H1 (cell line): ENCODE measurements around the gene ATXN1L. TPM values are rescaled to one million over a fixed set of nuclear protein-coding genes. Genes with fewer than 3 reads are reported as not detected.

Source experiments
- CTCF ChIA-PET: fragments of 300-600 bp; sonication (Branson Sonifier 250); formaldehyde crosslinking; loops from one replicate; lab custom pipeline; 2021; ENCODE audit not compliant: partially characterized antibody; lab: Charles Lee
- POLR2A ChIA-PET: fragments of 300-600 bp; sonication (Branson Sonifier 250); formaldehyde crosslinking; loops from one replicate; lab custom pipeline; 2021; ENCODE audit warnings: inconsistent platforms; ENCODE audit not compliant: partially characterized antibody; lab: Charles Lee
- DNase-seq, 2 experiments: peaks; one replicate each; pipeline versions ENCODE4 v3.0.0 to v3.0.0-alpha.2; 2010 to 2022; ENCODE audit warnings: low spot score in 2 of 2, low read depth in 1 of 2, mixed read lengths in 1 of 2
- FAIRE-seq: peaks from 2 replicates; lab custom pipeline; 2011; peaks lifted over from hg19 to GRCh38; lab: Jason Lieb, UNC
- H2AFZ ChIP-seq: 2 replicates; pipeline ENCODE4 v1.8.1; 2012; ENCODE audit warnings: low read length, inconsistent platforms
- H2AK5ac ChIP-seq: 2 replicates; pipeline ENCODE4 v1.6.1; 2013; ENCODE audit warnings: low read depth, low read length
- H2BK120ac ChIP-seq: replicated peaks from 2 replicates; pipeline ENCODE3; 2013; ENCODE audit warnings: low read depth, low read length, inconsistent platforms
- H2BK12ac ChIP-seq: 2 replicates; pipeline ENCODE4 v1.6.1; 2013; ENCODE audit warnings: low read depth, low read length
- H2BK15ac ChIP-seq: 2 replicates; pipeline ENCODE4 v1.6.1; 2013; ENCODE audit warnings: low read length
- H2BK20ac ChIP-seq: 2 replicates; pipeline ENCODE4 v1.6.1; 2013; ENCODE audit warnings: low read length
- H2BK5ac ChIP-seq: 2 replicates; pipeline ENCODE4 v1.6.1; 2013; ENCODE audit warnings: low read depth, low read length
- H3K14ac ChIP-seq: 2 replicates; pipeline ENCODE4 v1.6.1; 2013; ENCODE audit warnings: inconsistent platforms; ENCODE audit not compliant: insufficient read length
- H3K18ac ChIP-seq: 2 replicates; pipeline ENCODE4 v1.6.1; 2013; ENCODE audit warnings: low read length; ENCODE audit errors: extremely low read depth
- H3K23ac ChIP-seq: 2 replicates; pipeline ENCODE4 v1.6.1; 2013; ENCODE audit warnings: inconsistent platforms; ENCODE audit not compliant: insufficient read length
- H3K23me2 ChIP-seq: 2 replicates; pipeline ENCODE4 v1.6.1; 2013; ENCODE audit warnings: low read depth, low read length
- H3K27ac ChIP-seq: 2 replicates; pipeline ENCODE4 v1.6.1; 2011; ENCODE audit warnings: low read depth, low read length, inconsistent platforms
- H3K27me3 ChIP-seq, 4 experiments: replicated peaks in 1 of 4; 1 replicate in 1 of 4; 2 replicates in 3 of 4; pipeline versions ENCODE4 v1.6.1 to v1.8.1; 2011 to 2013; ENCODE audit warnings: low read length in 3 of 4, mild to moderate bottlenecking in 3 of 4, inconsistent platforms in 2 of 4, mixed read lengths in 2 of 4, moderate library complexity in 1 of 4; ENCODE audit not compliant: control insufficient read depth in 3 of 4, insufficient read depth in 3 of 4; ENCODE audit errors: extremely low read depth in 1 of 4
- H3K36me3 ChIP-seq, 4 experiments: 2 replicates each; pipeline versions ENCODE4 v1.6.1 to v1.8.1; 2011 to 2013; ENCODE audit warnings: mild to moderate bottlenecking in 4 of 4, low read length in 3 of 4, moderate library complexity in 2 of 4, control low read depth in 1 of 4, inconsistent platforms in 1 of 4; ENCODE audit not compliant: insufficient read depth in 4 of 4, control insufficient read depth in 2 of 4
- H3K4ac ChIP-seq: replicated peaks from 2 replicates; pipeline ENCODE3; 2013; ENCODE audit warnings: low read length, low read depth, mixed read lengths, inconsistent platforms; ENCODE audit not compliant: insufficient read length
- H3K4me1 ChIP-seq, 4 experiments: replicated peaks in 1 of 4; 1 replicate in 1 of 4; 2 replicates in 3 of 4; pipeline versions ENCODE4 v1.6.1 to v1.8.1; 2011 to 2013; ENCODE audit warnings: low read length in 3 of 4, inconsistent platforms in 2 of 4, mixed read lengths in 1 of 4; ENCODE audit not compliant: insufficient read depth in 4 of 4, control insufficient read depth in 3 of 4
- H3K4me2 ChIP-seq, 2 experiments: 2 replicates each; pipeline versions ENCODE4 v1.6.1 to v1.8.1; 2011 to 2013; ENCODE audit warnings: low read depth in 2 of 2, low read length in 2 of 2, control low read depth in 1 of 2, inconsistent platforms in 1 of 2, mild to moderate bottlenecking in 1 of 2; ENCODE audit not compliant: insufficient read depth in 1 of 2
- H3K4me3 ChIP-seq, 4 experiments: fragments of 200-600, 300-600 bp in 1 of 4; sonication (generic), shearing (Covaris generic), sonication (Bioruptor Twin) in 1 of 4; 2 replicates each; pipeline versions ENCODE4 v1.5.1 to v1.8.1; 2011 to 2016; ENCODE audit warnings: low read length in 4 of 4, low read depth in 3 of 4, control low read depth in 2 of 4, inconsistent platforms in 2 of 4, mild to moderate bottlenecking in 2 of 4, mixed read lengths in 1 of 4, moderate library complexity in 1 of 4; ENCODE audit not compliant: insufficient read depth in 2 of 4; ENCODE audit errors: extremely low read depth in 1 of 4
- H3K56ac ChIP-seq: replicated peaks from 2 replicates; pipeline ENCODE3; 2013; ENCODE audit warnings: low read depth, mild to moderate bottlenecking, mixed read lengths, low read length, inconsistent platforms; ENCODE audit not compliant: insufficient read length
- H3K79me1 ChIP-seq: 2 replicates; pipeline ENCODE4 v1.6.1; 2013; ENCODE audit warnings: low read depth, low read length, control low read depth
- H3K79me2 ChIP-seq, 2 experiments: 2 replicates each; pipeline versions ENCODE4 v1.6.1 to v1.8.1; 2012 to 2013; ENCODE audit warnings: low read length in 2 of 2, mild to moderate bottlenecking in 2 of 2, inconsistent platforms in 1 of 2; ENCODE audit not compliant: insufficient read depth in 2 of 2, control insufficient read depth in 1 of 2
- H3K9ac ChIP-seq, 4 experiments: replicated peaks in 1 of 4; 1 replicate in 1 of 4; 2 replicates in 3 of 4; pipeline versions ENCODE4 v1.6.1 to v1.8.1; 2011 to 2013; ENCODE audit warnings: low read depth in 3 of 4, low read length in 3 of 4, control low read depth in 2 of 4, mild to moderate bottlenecking in 2 of 4, moderate library complexity in 2 of 4, inconsistent platforms in 1 of 4; ENCODE audit errors: extremely low read depth in 1 of 4
- H3K9me3 ChIP-seq, 2 experiments: 2 replicates each; pipeline versions ENCODE4 v1.6.1 to v1.8.1; 2012 to 2013; ENCODE audit warnings: mild to moderate bottlenecking in 2 of 2, moderate library complexity in 2 of 2, control low read depth in 1 of 2, inconsistent platforms in 1 of 2, low read depth in 1 of 2, low read length in 1 of 2, mixed read lengths in 1 of 2; ENCODE audit not compliant: insufficient read depth in 2 of 2
- H4K20me1 ChIP-seq, 2 experiments: replicated peaks in 1 of 2; 2 replicates each; pipeline versions ENCODE3 to v1.8.1; 2011 to 2013; ENCODE audit warnings: inconsistent platforms in 2 of 2, low read length in 2 of 2, mild to moderate bottlenecking in 1 of 2; ENCODE audit not compliant: insufficient read depth in 2 of 2, control insufficient read depth in 1 of 2
- H4K5ac ChIP-seq: 2 replicates; pipeline ENCODE4 v1.6.1; 2013; ENCODE audit warnings: low read length, low read depth, mixed read lengths, inconsistent platforms; ENCODE audit not compliant: insufficient read length
- H4K8ac ChIP-seq: 2 replicates; pipeline ENCODE4 v1.8.0; 2013; ENCODE audit warnings: mild to moderate bottlenecking, moderate library complexity, low read length, inconsistent platforms; ENCODE audit not compliant: insufficient read depth; ENCODE audit errors: extremely low read depth
- H4K91ac ChIP-seq: replicated peaks from 2 replicates; pipeline ENCODE3; 2013; ENCODE audit warnings: low read length, mixed read lengths, inconsistent platforms; ENCODE audit not compliant: insufficient read length
- BACH1 ChIP-seq: IDR thresholded peaks from 2 replicates; pipeline ENCODE4 v1.6.1; 2012; ENCODE audit warnings: low read length, improper control_type of control experiment
- CBX5 ChIP-seq: fragments of 300-800, 300-1000 bp; sonication (generic); IDR thresholded peaks from 2 replicates; pipeline ENCODE4 v1.7.1; 2016; ENCODE audit warnings: antibody characterized with exemption, low read length, low read depth
- CHD2 ChIP-seq: IDR thresholded peaks from 2 replicates; pipeline ENCODE4 v1.6.1; 2012; ENCODE audit warnings: low read length, improper control_type of control experiment
- EZH2 ChIP-seq: fragments of 200-600 bp; sonication (generic); IDR thresholded peaks from 2 replicates; pipeline ENCODE4 v1.7.1; 2012; ENCODE audit warnings: low read depth, mild to moderate bottlenecking, moderate library complexity, low read length, inconsistent platforms; ENCODE audit not compliant: severe bottlenecking
- GABPA ChIP-seq: IDR thresholded peaks from 2 replicates; pipeline ENCODE4 v1.6.1; 2011; ENCODE audit warnings: mild to moderate bottlenecking, low read length, moderate library complexity, borderline replicate concordance; ENCODE audit not compliant: insufficient read depth
- GTF2F1 ChIP-seq: IDR thresholded peaks from 2 replicates; pipeline ENCODE4 v1.6.1; 2012; ENCODE audit warnings: low read depth, low read length, improper control_type of control experiment, borderline replicate concordance
- HDAC6 ChIP-seq: IDR thresholded peaks from one replicate; pipeline ENCODE4 v1.7.1; 2012; ENCODE audit warnings: low read depth, mild to moderate bottlenecking, inconsistent platforms, low read length, moderate library complexity
- KDM4A ChIP-seq: IDR thresholded peaks from one replicate; pipeline ENCODE4 v1.7.1; 2012; ENCODE audit warnings: low read depth, mild to moderate bottlenecking, moderate library complexity, low read length, inconsistent platforms; ENCODE audit not compliant: severe bottlenecking
- POLR2A ChIP-seq, 2 experiments: IDR thresholded peaks; 1 replicate in 1 of 2; 2 replicates in 1 of 2; pipeline ENCODE4 v1.6.1; 2011; ENCODE audit warnings: low read depth in 2 of 2, low read length in 2 of 2, mild to moderate bottlenecking in 2 of 2; ENCODE audit errors: control extremely low read depth in 1 of 2
- POLR2AphosphoS5 ChIP-seq: IDR thresholded peaks from 2 replicates; pipeline ENCODE4 v1.6.1; 2011; ENCODE audit warnings: low read depth, low read length
- SIRT6 ChIP-seq: IDR thresholded peaks from one replicate; pipeline ENCODE4 v1.7.1; 2012; ENCODE audit warnings: low read length, inconsistent platforms
- SP1 ChIP-seq: IDR thresholded peaks from 2 replicates; pipeline ENCODE4 v1.6.1; 2011; ENCODE audit warnings: low read depth, low read length
- SP2 ChIP-seq: IDR thresholded peaks from 2 replicates; pipeline ENCODE4 v1.6.1; 2012; ENCODE audit warnings: mild to moderate bottlenecking, low read length, inconsistent platforms
- SP4 ChIP-seq: IDR thresholded peaks from 2 replicates; pipeline ENCODE4 v1.6.1; 2012; ENCODE audit warnings: low read length, inconsistent platforms
- TAF1 ChIP-seq: IDR thresholded peaks from 2 replicates; pipeline ENCODE4 v1.6.1; 2011; ENCODE audit warnings: mild to moderate bottlenecking, low read depth, low read length
- YY1 ChIP-seq: IDR thresholded peaks from 2 replicates; pipeline ENCODE4 v1.6.1; 2011; ENCODE audit warnings: low read depth, mild to moderate bottlenecking, low read length
- whole genome bisulfite sequencing, 2 experiments: shearing (Covaris generic) in 1 of 2; methylation state at CpG; one replicate each; pipeline versions ENCODE4 v1.1.6 to v1.1.7; 2013 to 2015; ENCODE audit warnings: low lambda C conversion rate in 2 of 2, mixed read lengths in 2 of 2, inconsistent platforms in 1 of 2, low coverage in 1 of 2, missing lambda C conversion rate in 1 of 2; ENCODE audit not compliant: insufficient replicate concordance in 2 of 2, insufficient coverage in 1 of 2, insufficient read length in 1 of 2; ENCODE audit errors: extremely low coverage in 1 of 2, missing lambda C conversion rate in 1 of 2; 5-methylcytosine and 5-hydroxymethylcytosine counted together
- polyA plus RNA-seq, 7 experiments: library from polyadenylated mRNA; depleted of rRNA in 3 of 7; stranded (reverse) in 5 of 7; unstranded in 2 of 7; fragments of >200 nt in 5 of 7; fragments of 200-250 nt in 2 of 7; gene quantifications; 1 replicate in 5 of 7; 2 replicates in 1 of 7; 4 replicates in 1 of 7; pipeline versions ENCODE4 v1.2.1 to v1.2.3, GENCODE V29; 2011 to 2013; ENCODE audit warnings: missing spikeins in 2 of 7, mixed read lengths in 2 of 7
- total RNA-seq: library from RNA; stranded (reverse); fragmentation: NEBNext Ultra II Directional; extraction: Animal tissue kit (Norgen Biotek cat#: 25700); gene quantifications from 2 replicates; pipeline ENCODE4 v1.2.1, GENCODE V29; 2021
- TF ChIP-seq, protein P1 (sequence below): IDR thresholded peaks from 2 replicates; pipeline ENCODE4 v1.6.1; 2012; ENCODE audit warnings: inconsistent platforms

Gene ATXN1L
- total and polyA plus RNA-seq, 2 of the 8 experiments (the other 6 are each of a cell fraction or from before 2014, with no cell fraction given): 12.1 to 23.8 TPM

DNA sequence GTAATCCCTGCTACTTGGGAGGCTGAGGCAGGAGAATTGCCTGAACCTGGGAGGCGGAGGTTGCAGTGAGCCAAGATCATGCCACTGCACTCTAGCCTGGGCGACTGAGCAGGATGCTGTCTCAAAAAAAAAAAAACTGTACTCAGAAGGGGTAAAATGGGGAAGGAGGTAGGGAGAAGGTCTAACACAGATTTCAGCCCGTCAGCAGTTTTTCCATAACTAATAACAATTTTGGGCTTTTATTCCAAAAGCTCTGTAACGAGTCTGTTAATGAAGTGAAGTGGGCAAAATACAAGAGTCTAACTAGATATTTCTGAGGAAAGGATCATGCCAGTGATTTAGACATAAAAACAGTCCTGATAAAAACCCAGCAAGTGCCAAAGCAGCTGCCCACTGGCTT, 27.4 kb downstream of the ATXN1L start:
- H4K20me1 ChIP-seq: no peaks in the 10 kb centered on the region
- DNase-seq (no peak), FAIRE-seq (no peak)
- no peaks in the 10 kb centered on the region for H3K9me3 ChIP-seq
- H2AFZ ChIP-seq: no peak overlapping the region
- H3K36me3 ChIP-seq: peaks cover 2 to 12% (median 3%) of the 10 kb centered on the region in 4 experiments; a peak in 4 of 8 replicates
- ChIA-PET CTCF (interaction anchor here (0.7 to 6.1 kb wide), 4 partner anchors 10 to 678 kb away, joined by 3 to 57 read pairs (median 4); partner anchors contain the start of gene ZNF821), POLR2A (interaction anchor here (0.6 to 0.9 kb wide), 4 partner anchors 10 to 598 kb away, joined by 3 read pairs; no protein-coding TSS in a partner anchor)
- no peak overlapping the region for H4K91ac ChIP-seq
- no peak overlapping the region for H3K4me3 ChIP-seq
- H3K79me1 ChIP-seq: no peaks in the 10 kb centered on the region
- H2BK120ac ChIP-seq: no peak overlapping the region
- no peak overlapping the region for H3K56ac ChIP-seq
- H2AK5ac ChIP-seq: no peak overlapping the region
- H3K18ac ChIP-seq: no peak overlapping the region
- no peak overlapping the region for H3K14ac ChIP-seq
- H3K4me2 ChIP-seq: no peak overlapping the region
- H3K23ac ChIP-seq: no peak overlapping the region
- no peaks in the 10 kb centered on the region for H3K4me1 ChIP-seq
- WGBS, 2 experiments: 80% methylated on average over 4 of the region's 4 CpGs; no CpG with 5 or more reads in 1 of the 2 experiments
- no peak overlapping the region for H2BK20ac ChIP-seq
- H2BK15ac ChIP-seq: no peak overlapping the region
- no peak overlapping the region for H3K9ac ChIP-seq
- H3K27ac ChIP-seq: no peak overlapping the region
- no peaks in the 10 kb centered on the region for H3K27me3 ChIP-seq
- H2BK12ac ChIP-seq: no peak overlapping the region
- no peaks in the 10 kb centered on the region for H3K79me2 ChIP-seq
- no peaks in the 10 kb centered on the region for H3K23me2 ChIP-seq
- no peak overlapping the region for H3K4ac ChIP-seq
- H4K5ac ChIP-seq: no peak overlapping the region
- no peak overlapping the region for H2BK5ac ChIP-seq
- H4K8ac ChIP-seq: no peak overlapping the region
- TF ChIP-seq GTF2F1 (no peak), SP1 (no peak), SP4 (no peak), POLR2AphosphoS5 (no peak), BACH1 (no peak), KDM4A (no peak), YY1 (no peak), GABPA (no peak), SIRT6 (no peak), TAF1 (no peak), EZH2 (no peak), CBX5 (no peak), SP2 (no peak), POLR2A (IDR thresholded peaks at IDR 0.05; ENCODE audit: control extremely low read depth in 1 of 2, low read depth in 2 of 2, low read length in 2 of 2) (no peak), CHD2 (no peak), HDAC6 (no peak)
- TF ChIP-seq, protein P1, sequence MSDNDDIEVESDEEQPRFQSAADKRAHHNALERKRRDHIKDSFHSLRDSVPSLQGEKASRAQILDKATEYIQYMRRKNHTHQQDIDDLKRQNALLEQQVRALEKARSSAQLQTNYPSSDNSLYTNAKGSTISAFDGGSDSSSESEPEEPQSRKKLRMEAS: no peak
